IMR-90 (cell line): ENCODE measurements around the gene ATP13A2. TPM values are rescaled to one million over a fixed set of nuclear protein-coding genes. Genes with fewer than 3 reads are reported as not detected.

Experiments
- ATAC-seq: fragments of 200-7000 bp; cut with Tn5 transposase; 2 replicates; pipeline ENCODE4 v1.9.1; 2020; ENCODE audit warnings: low read depth, mild to moderate bottlenecking, moderate library complexity
- BruUV-seq: library from RNA; stranded (reverse); fragments of 400-500 nt; replicated peaks from 2 replicates; lab custom pipeline; 2021; lab: Mats Ljungman, UMichigan
- CTCF ChIA-PET: fragments of 300-600 bp; formaldehyde crosslinking; extraction: SDS; loops from one replicate; lab custom pipeline; 2021; ENCODE audit warnings: antibody characterized with exemption; lab: Yijun Ruan, JAX
- POLR2A ChIA-PET: fragments of 300-600 bp; sonication (Branson Sonifier 250); formaldehyde crosslinking; loops from one replicate; lab custom pipeline; 2022; ENCODE audit warnings: antibody characterized with exemption; ENCODE audit not compliant: unreplicated experiment; lab: Charles Lee
- DNase-seq: peaks from one replicate; pipeline ENCODE4 v3.0.0; 2013
- H2AFZ ChIP-seq: replicated peaks from 2 replicates; pipeline ENCODE3; 2013; ENCODE audit warnings: low read length, mild to moderate bottlenecking; ENCODE audit not compliant: poor library complexity
- H2AK5ac ChIP-seq: 2 replicates; pipeline ENCODE4 v1.6.1; 2013; ENCODE audit warnings: low read depth, low read length, inconsistent platforms
- H2AK9ac ChIP-seq: replicated peaks from 2 replicates; pipeline ENCODE3; 2013; ENCODE audit warnings: mild to moderate bottlenecking, low read depth, low read length, moderate library complexity; ENCODE audit not compliant: poor library complexity
- H2BK120ac ChIP-seq: 2 replicates; pipeline ENCODE4 v1.6.1; 2013; ENCODE audit warnings: low read depth, low read length, inconsistent platforms
- H2BK15ac ChIP-seq: 3 replicates; pipeline ENCODE4 v1.6.1; 2013; ENCODE audit warnings: low read depth, low read length, inconsistent platforms
- H2BK20ac ChIP-seq: 2 replicates; pipeline ENCODE4 v1.6.1; 2013; ENCODE audit warnings: low read depth, mild to moderate bottlenecking, inconsistent platforms, low read length, moderate library complexity
- H2BK5ac ChIP-seq: 2 replicates; pipeline ENCODE4 v1.6.1; 2013; ENCODE audit warnings: mild to moderate bottlenecking, low read depth, low read length, inconsistent platforms; ENCODE audit not compliant: poor library complexity, severe bottlenecking
- H3K14ac ChIP-seq: replicated peaks from 2 replicates; pipeline ENCODE4 v1.6.1; 2013; ENCODE audit warnings: low read depth, low read length, inconsistent platforms
- H3K18ac ChIP-seq: 2 replicates; pipeline ENCODE4 v1.6.1; 2013; ENCODE audit warnings: low read depth, low read length, control low read depth
- H3K23ac ChIP-seq: 2 replicates; pipeline ENCODE4 v1.6.1; 2013; ENCODE audit warnings: low read depth, low read length, inconsistent platforms
- H3K27ac ChIP-seq: 2 replicates; pipeline ENCODE4 v1.5.1; 2013; ENCODE audit warnings: mild to moderate bottlenecking, control low read depth, low read length; ENCODE audit not compliant: insufficient read depth
- H3K27me3 ChIP-seq: 2 replicates; pipeline ENCODE4 v1.6.1; 2013; ENCODE audit warnings: low read length; ENCODE audit not compliant: control insufficient read depth, insufficient read depth
- H3K36me3 ChIP-seq: 2 replicates; pipeline ENCODE4 v1.6.1; 2013; ENCODE audit warnings: low read length, mixed read lengths; ENCODE audit not compliant: control insufficient read depth, insufficient read depth
- H3K4ac ChIP-seq: 2 replicates; pipeline ENCODE4 v1.6.1; 2013; ENCODE audit warnings: low read depth, low read length, inconsistent platforms
- H3K4me1 ChIP-seq: 2 replicates; pipeline ENCODE4 v1.6.1; 2013; ENCODE audit warnings: low read length, mixed read lengths; ENCODE audit not compliant: control insufficient read depth, insufficient read depth
- H3K4me2 ChIP-seq: 2 replicates; pipeline ENCODE4 v1.6.1; 2013; ENCODE audit warnings: low read depth, mild to moderate bottlenecking, control low read depth, low read length, moderate library complexity
- H3K4me3 ChIP-seq: 2 replicates; pipeline ENCODE4 v1.5.1; 2013; ENCODE audit warnings: low read depth, mild to moderate bottlenecking, control low read depth, low read length, moderate library complexity; ENCODE audit not compliant: insufficient read depth
- H3K56ac ChIP-seq: 2 replicates; pipeline ENCODE4 v1.6.1; 2013; ENCODE audit warnings: low read length, inconsistent platforms; ENCODE audit not compliant: insufficient read depth; ENCODE audit errors: extremely low read depth
- H3K79me1 ChIP-seq, 2 experiments: 2 replicates each; pipeline ENCODE4 v1.6.1; 2013; ENCODE audit warnings: low read length in 2 of 2, inconsistent platforms in 1 of 2, low read depth in 1 of 2
- H3K9ac ChIP-seq: 2 replicates; pipeline ENCODE4 v1.6.1; 2013; ENCODE audit warnings: low read depth, low read length, control low read depth
- H3K9me1 ChIP-seq: 2 replicates; pipeline ENCODE4 v1.6.1; 2013; ENCODE audit warnings: low read length, inconsistent platforms; ENCODE audit not compliant: insufficient read depth
- H3K9me3 ChIP-seq: 2 replicates; pipeline ENCODE4 v1.6.1; 2013; ENCODE audit warnings: low read length; ENCODE audit not compliant: control insufficient read depth, insufficient read depth
- H4K20me1 ChIP-seq: 2 replicates; pipeline ENCODE4 v1.6.1; 2013; ENCODE audit warnings: low read length, inconsistent platforms; ENCODE audit not compliant: insufficient read depth
- H4K5ac ChIP-seq: 2 replicates; pipeline ENCODE4 v1.6.1; 2013; ENCODE audit warnings: mild to moderate bottlenecking, low read depth, low read length, control low read depth
- H4K8ac ChIP-seq, 2 experiments: 2 replicates each; pipeline ENCODE4 v1.6.1; 2013; ENCODE audit warnings: low read depth in 2 of 2, low read length in 2 of 2, control low read depth in 1 of 2, inconsistent platforms in 1 of 2
- H4K91ac ChIP-seq: 2 replicates; pipeline ENCODE4 v1.6.1; 2013; ENCODE audit warnings: low read depth, low read length, inconsistent platforms; ENCODE audit not compliant: insufficient read depth
- BHLHE40 ChIP-seq: fragments of 150-350 bp; IDR thresholded peaks from 2 replicates; pipeline ENCODE4 v1.6.1; 2016; ENCODE audit warnings: mild to moderate bottlenecking, low read depth, low read length
- CEBPB ChIP-seq: IDR thresholded peaks from 2 replicates; pipeline ENCODE4 v1.6.1; 2012; ENCODE audit warnings: low read depth, low read length, improper control_type of control experiment
- CHD1 ChIP-seq: IDR thresholded peaks from 2 replicates; pipeline ENCODE4 v1.6.1; 2012; ENCODE audit warnings: low read depth, low read length, improper control_type of control experiment
- FOS ChIP-seq: fragments of 150-350 bp; IDR thresholded peaks from 2 replicates; pipeline ENCODE4 v1.6.1; 2016; ENCODE audit warnings: low read depth, low read length
- MAZ ChIP-seq: IDR thresholded peaks from 2 replicates; pipeline ENCODE4 v1.6.1; 2012; ENCODE audit warnings: low read depth, mild to moderate bottlenecking, low read length, improper control_type of control experiment, moderate library complexity, borderline replicate concordance
- MXI1 ChIP-seq: IDR thresholded peaks from 2 replicates; pipeline ENCODE4 v1.6.1; 2012; ENCODE audit warnings: low read depth, mild to moderate bottlenecking, low read length, moderate library complexity, borderline replicate concordance
- NFE2L2 ChIP-seq: fragments of 150-350 bp; IDR thresholded peaks from 2 replicates; pipeline ENCODE4 v1.6.1; 2016; ENCODE audit warnings: low read depth, mild to moderate bottlenecking, low read length
- POLR2A ChIP-seq: IDR thresholded peaks from 2 replicates; pipeline ENCODE4 v1.6.1; 2012; ENCODE audit warnings: mild to moderate bottlenecking, low read depth, low read length
- RFX5 ChIP-seq: IDR thresholded peaks from 2 replicates; pipeline ENCODE4 v1.8.0; 2012; ENCODE audit warnings: low read depth, mild to moderate bottlenecking, low read length, moderate library complexity
- SMC3 ChIP-seq: fragments of 150-350 bp; IDR thresholded peaks from 2 replicates; pipeline ENCODE4 v1.6.1; 2016; ENCODE audit warnings: low read depth, mild to moderate bottlenecking, antibody characterized with exemption, low read length, moderate library complexity
- WGBS, 2 experiments: methylation state at CpG; one replicate each; pipeline versions ENCODE4 v1.1.5 to v1.1.7; 2013; ENCODE audit warnings: missing lambda C conversion rate in 2 of 2; ENCODE audit not compliant: insufficient read length in 1 of 2; ENCODE audit errors: extremely low coverage in 2 of 2; 5-methylcytosine and 5-hydroxymethylcytosine counted together
- dilution Hi-C: fragments of 300-500 bp; cut with HindIII; formaldehyde crosslinking; loops from one replicate; pipeline ENCODE4 v1.14.3; 2018; ENCODE audit warnings: low sequenced_read_pairs; ENCODE audit not compliant: unreplicated experiment
- in situ Hi-C: fragments of 300-500 bp; cut with MboI; formaldehyde crosslinking; loops from 3 replicates; pipeline ENCODE4 v1.14.3; 2019; ENCODE audit warnings: low sequenced_read_pairs, inconsistent platforms, mixed read lengths
- intact Hi-C: fragments of 100-400 bp; cut with micrococcal nuclease; formaldehyde crosslinking; loops from 2 replicates; pipeline ENCODE4 v1.10.0; 2022
- polyA plus RNA-seq, 3 experiments: library from polyadenylated mRNA; depleted of rRNA; stranded (reverse); fragments of >200 nt; gene quantifications; 2 replicates each; pipeline ENCODE4 v1.2.3, GENCODE V29; 2012; ENCODE audit warnings: low replicate concordance in 1 of 3
- total RNA-seq: library from RNA; depleted of rRNA; stranded (reverse); fragments of >200 nt; gene quantifications from 2 replicates; pipeline ENCODE4 v1.2.3, GENCODE V29; 2012

Gene ATP13A2
- total and polyA plus RNA-seq, 2 of the 4 experiments (the other 2 are of a cell fraction) = 5.7 to 18.9 TPM

DNA sequence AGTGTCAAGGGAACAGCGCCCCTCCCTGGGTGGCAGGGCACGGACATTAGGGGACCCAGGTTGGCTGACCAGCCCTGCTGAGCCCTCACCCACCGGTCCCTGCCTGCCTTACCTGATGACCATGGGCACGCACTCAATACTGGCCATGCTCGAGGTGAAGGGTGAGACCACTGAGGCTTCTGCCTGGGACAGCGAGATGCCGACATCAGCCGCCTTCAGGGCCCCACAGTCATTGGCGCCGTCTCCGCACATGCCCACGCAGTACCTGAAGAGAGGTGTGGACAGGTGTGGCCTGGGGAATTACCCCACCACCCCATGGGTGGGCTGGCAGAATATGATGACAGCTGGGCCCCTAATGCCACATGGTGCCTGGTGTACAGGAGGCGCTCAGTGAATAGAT is 23.5 kb downstream of the ATP13A2 start:
- ATAC-seq (no peak), DNase-seq (no peak)
- no peaks in the 10 kb centered on the region for H4K20me1 ChIP-seq
- WGBS, 2 experiments = 100% methylated on average over 5 of the region's 13 CpGs; no CpG with 5 or more reads in 1 of the 2 experiments
- H3K14ac ChIP-seq = no peak overlapping the region
- no peak overlapping the region for H2BK15ac ChIP-seq
- H3K4me1 ChIP-seq = peaks cover 2% of the 10 kb centered on the region; the same call in 1 of the 2 replicates
- dilution Hi-C loops (no loop called here), intact Hi-C loops (no loop called here), in situ Hi-C loops (no loop called here)
- no peaks in the 10 kb centered on the region for H3K9me1 ChIP-seq
- H2BK5ac ChIP-seq = no peak overlapping the region
- no peak overlapping the region for H3K4me3 ChIP-seq
- ChIA-PET CTCF (no interaction called here), POLR2A (no interaction called here)
- no peak overlapping the region for H3K27ac ChIP-seq
- no peaks in the 10 kb centered on the region for H3K9me3 ChIP-seq
- H4K8ac ChIP-seq = no peak overlapping the region
- no peaks in the 10 kb centered on the region for H3K79me1 ChIP-seq
- no TSS peak for BruUV-seq
- H2AK5ac ChIP-seq = no peak overlapping the region
- no peak overlapping the region for H3K23ac ChIP-seq
- H4K5ac ChIP-seq = no peak overlapping the region
- peaks cover 13% of the 10 kb centered on the region for H3K36me3 ChIP-seq
- H2AFZ ChIP-seq = peak overlapping the region; percentile 43
- no peak overlapping the region for H3K4ac ChIP-seq
- no peak for TF ChIP-seq MAZ
- TF ChIP-seq FOS = no peak
- no peak for TF ChIP-seq RFX5
- TF ChIP-seq CHD1 = no peak
- TF ChIP-seq MXI1 = no peak
- no peak for TF ChIP-seq SMC3
- TF ChIP-seq CEBPB = no peak
- no peak for TF ChIP-seq NFE2L2
- no peak for TF ChIP-seq BHLHE40
- TF ChIP-seq POLR2A = no peak
- H2BK120ac ChIP-seq = no peak overlapping the region
- no peak overlapping the region for H3K9ac ChIP-seq
- no peak overlapping the region for H2BK20ac ChIP-seq
- no peak overlapping the region for H3K18ac ChIP-seq
- no peaks in the 10 kb centered on the region for H3K27me3 ChIP-seq
- H4K91ac ChIP-seq = no peak overlapping the region
- no peak overlapping the region for H3K4me2 ChIP-seq
- no peak overlapping the region for H3K56ac ChIP-seq
- H2AK9ac ChIP-seq = no peak overlapping the region
